K562 (cell line): ENCODE data around the gene LCE2B.

Experiments
- MTA2 ChIP-seq: fragments of 450-650 bp; IDR thresholded peaks from 2 replicates; pipeline ENCODE4 v1.6.1; 2016; ENCODE audit warnings: low read depth
- NFATC3 ChIP-seq: fragments of 450-650 bp; IDR thresholded peaks from 2 replicates; pipeline ENCODE4 v1.6.1; 2017; ENCODE audit warnings: mild to moderate bottlenecking
- POLR2A ChIP-seq: fragments of 450-650 bp; conservative IDR thresholded peaks from 2 replicates; pipeline ENCODE4 v1.6.1; 2016
- RAD21 ChIP-seq, 2 experiments: fragments of 250-450 bp in 1 of 2; fragments of 450-650 bp in 1 of 2; sonication (Bioruptor Pico) in 1 of 2; formaldehyde crosslinking in 1 of 2; IDR thresholded peaks in 1 of 2; conservative IDR thresholded peaks in 1 of 2; 2 replicates each; pipeline versions ENCODE4 v1.4.0 to v1.8.0; 2020 to 2022; ENCODE audit warnings: mild to moderate bottlenecking in 2 of 2, moderate library complexity in 1 of 2
- ZNF551 ChIP-seq: fragments of 250-450 bp; sonication (Bioruptor Pico); IDR thresholded peaks from 2 replicates; pipeline ENCODE4 v1.5.0; 2021; ENCODE audit warnings: mild to moderate bottlenecking, moderate library complexity

DNA sequence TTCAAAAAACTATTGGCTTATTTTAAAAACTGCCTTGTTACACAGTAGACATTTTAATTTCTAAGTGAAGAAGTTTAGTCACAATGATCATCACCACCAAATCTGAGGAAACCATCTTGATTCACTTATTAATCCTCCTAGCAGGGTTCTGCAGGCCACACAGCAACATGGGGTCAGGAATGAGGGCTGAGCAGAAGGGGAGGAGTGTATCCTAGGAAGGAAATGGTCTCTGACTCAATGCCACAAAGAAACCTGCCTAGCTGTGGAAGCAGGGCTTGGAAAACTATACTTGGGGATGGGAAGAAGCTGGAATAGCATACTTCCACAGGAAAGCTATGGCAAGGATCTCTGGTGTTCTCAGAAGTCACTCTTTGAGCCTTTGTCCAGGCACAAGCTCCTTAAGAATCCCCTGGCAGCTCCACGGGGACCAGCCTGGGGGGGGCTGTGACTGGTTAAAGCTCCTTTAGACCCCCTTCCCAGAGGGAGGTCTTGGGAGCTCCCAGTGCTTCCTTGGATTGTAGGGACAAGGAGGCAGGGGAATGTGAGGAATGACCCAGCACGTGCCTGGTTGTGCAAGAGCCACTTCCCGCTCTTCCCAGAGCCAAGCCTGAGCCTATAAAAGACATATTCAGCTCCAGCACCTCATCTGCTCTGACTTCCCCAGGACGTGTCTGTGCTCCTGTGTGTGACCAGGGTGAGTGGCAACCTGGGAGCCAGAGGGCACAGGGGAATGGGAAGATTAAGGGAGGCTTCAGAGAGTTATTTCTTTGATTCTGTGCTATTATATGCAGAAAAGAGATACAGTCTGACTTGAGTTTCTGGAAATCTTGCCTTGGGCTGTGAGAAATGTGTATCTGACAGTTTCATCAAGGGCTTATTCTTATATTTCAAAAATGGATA is 12.0 kb downstream of the LCE2B start, which contains the start of gene LCE2A:
- TF ChIP-seq NFATC3: no peak
- TF ChIP-seq ZNF551 (CRISPR knock-in tag): no peak
- no peak for TF ChIP-seq POLR2A
- no peak for TF ChIP-seq MTA2
- TF ChIP-seq RAD21 (CRISPR knock-in tag; conservative IDR thresholded peaks at IDR 0.05 in 1 of 2, IDR thresholded peaks at IDR 0.05 in 1 of 2): no peak
